H1 (cell line): Measurements from ENCODE around the gene CRBN. TPM values are rescaled to one million over a fixed set of nuclear protein-coding genes. Genes with fewer than 3 reads are reported as not detected.

ENCODE experiments used
- GABPA ChIP-seq: IDR thresholded peaks from 2 replicates; pipeline ENCODE4 v1.6.1; 2011; ENCODE audit warnings: mild to moderate bottlenecking, low read length, moderate library complexity, borderline replicate concordance; ENCODE audit not compliant: insufficient read depth
- KDM4A ChIP-seq: IDR thresholded peaks from one replicate; pipeline ENCODE4 v1.7.1; 2012; ENCODE audit warnings: low read depth, mild to moderate bottlenecking, moderate library complexity, low read length, inconsistent platforms; ENCODE audit not compliant: severe bottlenecking
- polyA plus RNA-seq, 7 experiments: library from polyadenylated mRNA; depleted of rRNA in 3 of 7; stranded (reverse) in 5 of 7; unstranded in 2 of 7; fragments of >200 nt in 5 of 7; fragments of 200-250 nt in 2 of 7; gene quantifications; 1 replicate in 5 of 7; 2 replicates in 1 of 7; 4 replicates in 1 of 7; pipeline versions ENCODE4 v1.2.1 to v1.2.3, GENCODE V29; 2011 to 2013; ENCODE audit warnings: missing spikeins in 2 of 7, mixed read lengths in 2 of 7
- total RNA-seq: library from RNA; stranded (reverse); fragmentation: NEBNext Ultra II Directional; extraction: Animal tissue kit (Norgen Biotek cat#: 25700); gene quantifications from 2 replicates; pipeline ENCODE4 v1.2.1, GENCODE V29; 2021

CRBN gene
- total and polyA plus RNA-seq, 2 of the 8 experiments (the other 6 are each of a cell fraction or from before 2014, with no cell fraction given) = 13.4 to 30.3 TPM

GRCh38 chr3:3125977-3126376 is 53.5 kb downstream of the CRBN start (continued):
- TF ChIP-seq KDM4A (no peak), GABPA (no peak)
